Endothelial cell of umbilical vein (primary cell): ENCODE results near the gene TMEM131. TPM values are rescaled to one million over a fixed set of nuclear protein-coding genes. Genes with fewer than 3 reads are reported as not detected.

Experiments
- BruUV-seq: library from RNA; stranded (reverse); fragments of 400-500 nt; replicated peaks from 2 replicates; lab custom pipeline; 2021; lab: Mats Ljungman, UMichigan
- CTCF ChIA-PET: fragments of 300-600, 350-600 bp; sonication (Branson Sonifier 250); formaldehyde crosslinking; loops from one replicate; lab custom pipeline; 2021; ENCODE audit warnings: antibody characterized with exemption, inconsistent platforms; lab: Charles Lee
- POLR2A ChIA-PET: fragments of 300-600, 350-600 bp; sonication (Branson Sonifier 250); formaldehyde crosslinking; loops from one replicate; lab custom pipeline; 2021; ENCODE audit warnings: antibody characterized with exemption, inconsistent platforms; lab: Charles Lee
- DNase-seq: peaks from one replicate; pipeline ENCODE4 v3.0.0-alpha.2; 2011; ENCODE audit warnings: low read depth, low spot score
- FAIRE-seq: peaks from 2 replicates; lab custom pipeline; 2011; peaks lifted over from hg19 to GRCh38; lab: Jason Lieb, UNC
- H2AFZ ChIP-seq: 2 replicates; pipeline ENCODE4 v1.6.0; 2012; ENCODE audit warnings: low read depth, low read length, control low read depth, inconsistent platforms
- H3K27ac ChIP-seq: 2 replicates; pipeline ENCODE4 v1.5.1; 2011; ENCODE audit warnings: low read depth, mild to moderate bottlenecking, control low read depth, low read length, moderate library complexity; ENCODE audit not compliant: insufficient read depth
- H3K27me3 ChIP-seq, 2 experiments: 2 replicates each; pipeline versions ENCODE4 v1.6.0 to v1.6.1; 2011; ENCODE audit warnings: low read length in 2 of 2, mixed read lengths in 1 of 2; ENCODE audit not compliant: control insufficient read depth in 2 of 2, insufficient read depth in 2 of 2
- H3K36me3 ChIP-seq, 2 experiments: 2 replicates in 1 of 2; 3 replicates in 1 of 2; pipeline ENCODE4 v1.5.1; 2011; ENCODE audit warnings: low read length in 2 of 2, mild to moderate bottlenecking in 1 of 2, moderate library complexity in 1 of 2; ENCODE audit not compliant: control insufficient read depth in 2 of 2, insufficient read depth in 2 of 2; ENCODE audit errors: extremely low read depth in 1 of 2
- H3K4me1 ChIP-seq: 3 replicates; pipeline ENCODE4 v1.5.1; 2011; ENCODE audit warnings: mild to moderate bottlenecking, low read length; ENCODE audit not compliant: control insufficient read depth, insufficient read depth; ENCODE audit errors: extremely low read depth
- H3K4me2 ChIP-seq: 2 replicates; pipeline ENCODE4 v1.6.1; 2011; ENCODE audit warnings: low read length, control low read depth, mixed read lengths; ENCODE audit not compliant: insufficient read depth
- H3K4me3 ChIP-seq, 3 experiments: fragments of 200-600 bp in 1 of 3; sonication (generic), shearing (Covaris generic) in 1 of 3; replicated peaks in 1 of 3; 2 replicates each; pipeline ENCODE4 v1.5.1; 2011 to 2016; ENCODE audit warnings: control low read depth in 3 of 3, low read length in 3 of 3, mild to moderate bottlenecking in 2 of 3, inconsistent platforms in 1 of 3, low read depth in 1 of 3, moderate library complexity in 1 of 3; ENCODE audit not compliant: insufficient read depth in 1 of 3
- H3K79me2 ChIP-seq: 2 replicates; pipeline ENCODE4 v1.6.0; 2012; ENCODE audit warnings: low read length, inconsistent platforms; ENCODE audit not compliant: control insufficient read depth, insufficient read depth
- H3K9ac ChIP-seq: replicated peaks from 2 replicates; pipeline ENCODE3; 2011; ENCODE audit warnings: low read length, control low read depth; ENCODE audit not compliant: insufficient read depth; ENCODE audit errors: extremely low read depth
- H3K9me1 ChIP-seq: replicated peaks from 3 replicates; pipeline ENCODE4 v1.6.0; 2011; ENCODE audit warnings: mild to moderate bottlenecking, low read length; ENCODE audit not compliant: control insufficient read depth, insufficient read depth; ENCODE audit errors: extremely low read depth
- H3K9me3 ChIP-seq: replicated peaks from 2 replicates; pipeline ENCODE4 v1.5.1; 2012; ENCODE audit warnings: low read length, inconsistent platforms; ENCODE audit not compliant: control insufficient read depth, insufficient read depth
- H4K20me1 ChIP-seq: replicated peaks from 2 replicates; pipeline ENCODE3; 2011; ENCODE audit warnings: mild to moderate bottlenecking, low read length; ENCODE audit not compliant: control insufficient read depth, insufficient read depth; ENCODE audit errors: extremely low read depth
- CTCF ChIP-seq, 2 donors: IDR thresholded peaks; 1 replicate in 1 of 2; 2 replicates in 1 of 2; pipeline ENCODE4 v1.5.1; 2011; ENCODE audit warnings: low read length in 2 of 2, mild to moderate bottlenecking in 2 of 2, moderate library complexity in 2 of 2, control low read depth in 1 of 2, inconsistent platforms in 1 of 2, low read depth in 1 of 2; ENCODE audit not compliant: insufficient read depth in 1 of 2; ENCODE audit errors: extremely low read depth in 1 of 2
- EZH2 ChIP-seq: IDR thresholded peaks from 2 replicates; pipeline ENCODE4 v1.6.1; 2012; ENCODE audit warnings: borderline replicate concordance, low read depth, mild to moderate bottlenecking, moderate library complexity, low read length, inconsistent platforms; ENCODE audit not compliant: severe bottlenecking
- FOS ChIP-seq: IDR thresholded peaks from 2 replicates; pipeline ENCODE4 v1.6.1; 2011; ENCODE audit warnings: mild to moderate bottlenecking, low read length, moderate library complexity, borderline replicate concordance; ENCODE audit not compliant: insufficient read depth
- JUN ChIP-seq: IDR thresholded peaks from 2 replicates; pipeline ENCODE4 v1.6.1; 2011; ENCODE audit warnings: borderline replicate concordance, low read depth; ENCODE audit not compliant: insufficient read length, insufficient read depth
- MYC ChIP-seq: IDR thresholded peaks from one replicate; pipeline ENCODE4 v1.6.1; 2011; ENCODE audit warnings: mild to moderate bottlenecking, low read depth, low read length
- POLR2A ChIP-seq: IDR thresholded peaks from 2 replicates; pipeline ENCODE4 v1.6.1; 2012; ENCODE audit warnings: low read depth, mild to moderate bottlenecking, control low read depth, low read length
- dilution Hi-C: fragments of 300-500 bp; cut with MboI; formaldehyde crosslinking; loops from one replicate; pipeline ENCODE4 v1.15.0; 2019; ENCODE audit warnings: low sequenced_read_pairs; ENCODE audit not compliant: extremely low pct_ligation_motif_present
- intact Hi-C: fragments of 100-400 bp; cut with micrococcal nuclease; formaldehyde crosslinking; loops from one replicate; pipeline ENCODE4 v1.10.0; 2022
- polyA plus RNA-seq, 4 experiments: library from polyadenylated mRNA; depleted of rRNA in 3 of 4; stranded (reverse) in 3 of 4; unstranded in 1 of 4; fragments of >200 nt; gene quantifications; 2 replicates each; pipeline versions ENCODE4 v1.2.1 to v1.2.3, GENCODE V29; 2011 to 2012; ENCODE audit warnings: missing spikeins in 1 of 4
- total RNA-seq: library from RNA; stranded (reverse); gene quantifications from 2 replicates; pipeline ENCODE4 v1.2.3, GENCODE V29; 2021

The TMEM131 gene
- total and polyA plus RNA-seq, 2 donors (not counting 3 experiments of a cell fraction or from before 2014, with no cell fraction given): 12.2 to 28.6 TPM

- CTCF ChIA-PET: interaction anchor here (0.8 kb wide), 1 partner anchor 616 kb away, joined by 3 read pairs; no protein-coding TSS in a partner anchor
Observed at GRCh38 chr2:97769308-97769707, 226.4 kb downstream of the TMEM131 start.

More at GRCh38 chr2:97769308-97769707, 226.4 kb downstream of the TMEM131 start:
- no peak overlapping the region for H3K4me3 ChIP-seq
- FAIRE-seq (no peak), DNase-seq (no peak)
- H3K4me1 ChIP-seq: no peaks in the 10 kb centered on the region
- no peak overlapping the region for H3K4me2 ChIP-seq
- dilution Hi-C loops (no loop called here), intact Hi-C loops (no loop called here)
- no peak overlapping the region for H3K27ac ChIP-seq
- no peaks in the 10 kb centered on the region for H3K79me2 ChIP-seq
- POLR2A ChIA-PET: no interaction called here
- no peaks in the 10 kb centered on the region for H4K20me1 ChIP-seq
- H3K9me3 ChIP-seq: no peaks in the 10 kb centered on the region
- TF ChIP-seq CTCF (IDR thresholded peaks at IDR 0.05; ENCODE audit: extremely low read depth in 1 of 2, insufficient read depth in 1 of 2, low read depth in 1 of 2, low read length in 2 of 2): no peak
- TF ChIP-seq POLR2A: no peak
- TF ChIP-seq FOS: no peak
- no peak for TF ChIP-seq MYC
- no peak for TF ChIP-seq EZH2
- TF ChIP-seq JUN: no peak
- H2AFZ ChIP-seq: no peak overlapping the region
- H3K9me1 ChIP-seq: no peaks in the 10 kb centered on the region
- no peaks in the 10 kb centered on the region for H3K27me3 ChIP-seq
- peaks cover 2 to 16% of the 10 kb centered on the region in 2 experiments for H3K36me3 ChIP-seq
- no TSS peak for BruUV-seq
- H3K9ac ChIP-seq: no peak overlapping the region
